ENCODE results near the gene SORCS1.

- no peak for TF ChIP-seq CTCF (IDR thresholded peaks at IDR 0.05)
- TF ChIP-seq POLR2A (IDR thresholded peaks at IDR 0.05): no peak
Observed at GRCh38 chr10:106631016-106631702, 533.3 kb downstream of the SORCS1 start.

Data from right lobe of liver (tissue), 4 donors.